Heart left ventricle (tissue), 13 donors: ENCODE results near the gene FOXJ3.

Experiments used
- CTCF ChIP-seq, 12 donors: fragments of 200-600 bp; sonication (generic) in 4 of 12; IDR thresholded peaks; one replicate each; pipeline versions ENCODE4 v1.5.0 to v1.8.0; 2018 to 2022; ENCODE audit warnings: antibody characterized with exemption in 12 of 12, mild to moderate bottlenecking in 5 of 12
- POLR2A ChIP-seq, 2 donors: fragments of 450-650 bp; IDR thresholded peaks; one replicate each; pipeline ENCODE4 v1.6.1; 2017; ENCODE audit warnings: antibody characterized with exemption in 2 of 2, mild to moderate bottlenecking in 2 of 2, moderate library complexity in 2 of 2
- donor health status: ischemic (EF 13 %, LVEDD 7.1; RV severe dilation, severe dysfunction).
- donor health status: DM: no; HTN: yes; CAD: no.
- donor health status: DM: no; HTN: no; CAD: no.
- donor health status: ischemic (EF 25% LVEDD 6.9; RV normal size, moderate dysfunction).
- donor health status: ischemic (EF 25% LVEDD 5.7; RV mildly dilated, moderate dysfunction).
- donor health status: ischemic (EF 35%, LVEDD 5.7; RV mildly dilated, moderate dysfunction).
- donor health status: nonischemic (EF 11% LVEDD 7.7; RV severe dilation, severe dysfunction).
- donor health status: DM: yes; HTN: yes; CAD: no.
- donor health status: PGD.
- donor health status: ischemic (EF 29% LVEDD 5.4; RV normal size, mild dysfunction).
- donor health status: nonischemic (EF 23%, LVEDD 6.1; RV moderate dilation, normal function).

GRCh38 chr1:42167611-42168390, 167.2 kb downstream of the FOXJ3 start:
- TF ChIP-seq CTCF (IDR thresholded peaks at IDR 0.05), result no peak
- no peak for TF ChIP-seq POLR2A (IDR thresholded peaks at IDR 0.05)
